ENCODE data around the gene SLC18A3.

Gene SLC18A3

GRCh38 chr10:49657606-49658005, 47.5 kb downstream of the SLC18A3 start:
- intact Hi-C loops (cut with DNase I) = no loop called here
- DNase-seq = no peak

- DNase-seq = no peak
- intact Hi-C loops (cut with DNase I) = no loop called here
These were observed 51.2 kb downstream of the SLC18A3 start for GRCh38 chr10:49661140-49661856.

Measured in head of caudate nucleus (tissue), 42 donors.